Liver (tissue), 9 donors: ENCODE data around the gene RALY. TPM values are rescaled to one million over a fixed set of nuclear protein-coding genes. Genes with fewer than 3 reads are reported as not detected.

Experiments used
- DNase-seq: peaks from one replicate; pipeline ENCODE4 v3.0.0-alpha.2; 2017; ENCODE audit warnings: low spot score
- H3K27ac ChIP-seq, 2 donors: one replicate each; pipeline ENCODE4 v1.7.0; 2013; ENCODE audit warnings: inconsistent platforms in 2 of 2, low read length in 2 of 2, control low read depth in 1 of 2, low read depth in 1 of 2, mild to moderate bottlenecking in 1 of 2
- H3K27me3 ChIP-seq, 4 donors: one replicate each; pipeline versions ENCODE4 v1.6.1 to v1.7.0; 2013; ENCODE audit warnings: low read length in 3 of 4, inconsistent platforms in 1 of 4, mild to moderate bottlenecking in 1 of 4, moderate library complexity in 1 of 4; ENCODE audit not compliant: control insufficient read depth in 4 of 4, insufficient read depth in 4 of 4
- H3K36me3 ChIP-seq, 4 donors: one replicate each; pipeline versions ENCODE4 v1.6.1 to v1.7.0; 2013; ENCODE audit warnings: low read length in 3 of 4, mild to moderate bottlenecking in 3 of 4, low read depth in 1 of 4, moderate library complexity in 1 of 4; ENCODE audit not compliant: control insufficient read depth in 4 of 4, insufficient read depth in 3 of 4
- H3K4me1 ChIP-seq, 4 donors: one replicate each; pipeline versions ENCODE4 v1.6.1 to v1.7.0; 2013; ENCODE audit warnings: low read length in 3 of 4, mild to moderate bottlenecking in 3 of 4, moderate library complexity in 1 of 4; ENCODE audit not compliant: control insufficient read depth in 4 of 4, insufficient read depth in 4 of 4
- H3K4me3 ChIP-seq, 3 donors: one replicate each; pipeline versions ENCODE4 v1.6.1 to v1.7.0; 2013; ENCODE audit warnings: low read length in 3 of 3, control low read depth in 1 of 3, low read depth in 1 of 3, mild to moderate bottlenecking in 1 of 3
- H3K9ac ChIP-seq, 2 donors: one replicate each; pipeline ENCODE4 v1.7.0; 2013; ENCODE audit warnings: low read length in 2 of 2, mild to moderate bottlenecking in 2 of 2, moderate library complexity in 2 of 2, control low read depth in 1 of 2, low read depth in 1 of 2
- H3K9me3 ChIP-seq, 4 donors: one replicate each; pipeline versions ENCODE4 v1.6.1 to v1.7.0; 2013; ENCODE audit warnings: low read length in 3 of 4; ENCODE audit not compliant: control insufficient read depth in 4 of 4
- ATF3 ChIP-seq: IDR thresholded peaks from 2 replicates; pipeline ENCODE4 v1.6.1; 2016; ENCODE audit warnings: antibody characterized with exemption
- CTCF ChIP-seq: fragments of 150-350 bp; IDR thresholded peaks from 2 replicates; pipeline ENCODE4 v1.5.1; 2017; ENCODE audit warnings: improper control_type of control experiment, low read depth, low read length; ENCODE audit not compliant: missing input control
- EGR1 ChIP-seq, 2 donors: IDR thresholded peaks; 2 replicates each; pipeline ENCODE4 v1.6.1; 2016 to 2018; ENCODE audit warnings: antibody characterized with exemption in 2 of 2, low read depth in 2 of 2
- FOXA1 ChIP-seq: IDR thresholded peaks from 2 replicates; pipeline ENCODE4 v1.6.1; 2016; ENCODE audit warnings: antibody characterized with exemption
- FOXA2 ChIP-seq: IDR thresholded peaks from 2 replicates; pipeline ENCODE4 v1.6.1; 2016; ENCODE audit warnings: antibody characterized with exemption
- HNF4A ChIP-seq, 2 donors: conservative IDR thresholded peaks; 2 replicates each; pipeline ENCODE4 v1.6.1; 2016; ENCODE audit warnings: antibody characterized with exemption in 2 of 2, mild to moderate bottlenecking in 2 of 2
- HNF4G ChIP-seq: IDR thresholded peaks from 2 replicates; pipeline ENCODE4 v1.6.1; 2016; ENCODE audit warnings: antibody characterized with exemption
- JUND ChIP-seq, 2 donors: IDR thresholded peaks; 2 replicates each; pipeline ENCODE4 v1.6.1; 2016; ENCODE audit warnings: antibody characterized with exemption in 2 of 2
- MAX ChIP-seq: IDR thresholded peaks from 2 replicates; pipeline ENCODE4 v1.6.1; 2016; ENCODE audit warnings: antibody characterized with exemption
- NR2F2 ChIP-seq: IDR thresholded peaks from 2 replicates; pipeline ENCODE4 v1.6.1; 2016; ENCODE audit warnings: antibody characterized with exemption
- RAD21 ChIP-seq, 2 donors: IDR thresholded peaks; 2 replicates each; pipeline ENCODE4 v1.6.1; 2016; ENCODE audit warnings: antibody characterized with exemption in 2 of 2, mild to moderate bottlenecking in 2 of 2
- REST ChIP-seq: IDR thresholded peaks from 2 replicates; pipeline ENCODE4 v1.6.1; 2016; ENCODE audit warnings: antibody characterized with exemption, mild to moderate bottlenecking
- RXRA ChIP-seq, 2 donors: IDR thresholded peaks; 2 replicates each; pipeline ENCODE4 v1.6.1; 2017 to 2018; ENCODE audit warnings: antibody characterized with exemption in 2 of 2, mild to moderate bottlenecking in 1 of 2
- TAF1 ChIP-seq: conservative IDR thresholded peaks from 2 replicates; pipeline ENCODE4 v1.6.1; 2016; ENCODE audit warnings: antibody characterized with exemption, mild to moderate bottlenecking
- YY1 ChIP-seq: IDR thresholded peaks from 2 replicates; pipeline ENCODE4 v1.6.1; 2016; ENCODE audit warnings: antibody characterized with exemption, mild to moderate bottlenecking
- ZBTB33 ChIP-seq: IDR thresholded peaks from 2 replicates; pipeline ENCODE4 v1.6.1; 2016; ENCODE audit warnings: antibody characterized with exemption
- WGBS: extraction: QIAGEN DNeasy Blood & Tissue Kit; methylation state at CpG from one replicate; pipeline ENCODE4 v1.1.7; 2013; 5-methylcytosine and 5-hydroxymethylcytosine counted together
- polyA plus RNA-seq, 2 donors: library from polyadenylated mRNA; stranded (reverse) in 1 of 2; unstranded in 1 of 2; fragments of 200-250 nt in 1 of 2; fragments of >200 nt in 1 of 2; fragmentation: Nextera tagmentation in 1 of 2; extraction: Ambion mirVana in 1 of 2; gene quantifications; one replicate each; pipeline versions ENCODE4 v1.2.1 to v1.2.3, GENCODE V29; 2013 to 2015
- total RNA-seq, 2 donors: library from RNA; depleted of rRNA; stranded (reverse); fragments of >200 nt; gene quantifications; one replicate each; pipeline ENCODE4 v1.2.3, GENCODE V29; 2014
- donor health status: healthy.
- donor health status: healthy.
- donor health status: healthy.
- donor health status: healthy.
- donor health status: healthy.

The RALY gene
- total and polyA plus RNA-seq, 4 donors: 23.1 to 47.4 (median 33.3) TPM

- H3K4me3 ChIP-seq: no peak overlapping the region
- DNase-seq: no peak
- peaks cover 0 to 13% (median 2%) of the 10 kb centered on the region in 4 donors for H3K4me1 ChIP-seq
- H3K9ac ChIP-seq: no peak overlapping the region
- TF ChIP-seq EGR1 (IDR thresholded peaks at IDR 0.05; ENCODE audit: low read depth in 2 of 2): no peak
- H3K27me3 ChIP-seq: no peaks in the 10 kb centered on the region
- no peak overlapping the region for H3K27ac ChIP-seq
- H3K36me3 ChIP-seq: no peaks in the 10 kb centered on the region
- 87% methylated on average over 3 of the region's 3 CpGs for WGBS
- H3K9me3 ChIP-seq: no peaks in the 10 kb centered on the region
Measured at GRCh38 chr20:34066476-34067090, 72.9 kb downstream of the RALY start.

- H3K27ac ChIP-seq: no peak overlapping the region
- H3K36me3 ChIP-seq: peaks cover 0 to 1% (median 0%) of the 10 kb centered on the region in 4 donors
- H3K4me1 ChIP-seq: peaks cover 0 to 13% (median 2%) of the 10 kb centered on the region in 4 donors
- H3K9ac ChIP-seq: no peak overlapping the region
- TF ChIP-seq REST: no peak
- TF ChIP-seq TAF1: no peak
- no peak for TF ChIP-seq CTCF
- TF ChIP-seq RAD21 (IDR thresholded peaks at IDR 0.05): no peak
- no peak for TF ChIP-seq FOXA2
- TF ChIP-seq MAX: no peak
- no peak for TF ChIP-seq HNF4G
- no peak for TF ChIP-seq RXRA (IDR thresholded peaks at IDR 0.05)
- no peak for TF ChIP-seq EGR1 (IDR thresholded peaks at IDR 0.05; ENCODE audit: low read depth in 2 of 2)
- no peak for TF ChIP-seq YY1
- no peak for TF ChIP-seq JUND (IDR thresholded peaks at IDR 0.05)
- TF ChIP-seq ATF3: no peak
- no peak for TF ChIP-seq FOXA1
- TF ChIP-seq HNF4A (conservative IDR thresholded peaks at IDR 0.05): no peak
- TF ChIP-seq NR2F2: no peak
- no peak for TF ChIP-seq ZBTB33
- H3K27me3 ChIP-seq: no peaks in the 10 kb centered on the region
- H3K9me3 ChIP-seq: no peaks in the 10 kb centered on the region
- DNase-seq: no peak
- WGBS: 91% methylated on average over 1 of the region's 1 CpG
- H3K4me3 ChIP-seq: no peak overlapping the region
Measured at GRCh38 chr20:34068001-34068400, 74.3 kb downstream of the RALY start.
